ENCODE data around the gene ZNF518B. TPM values are rescaled to one million over a fixed set of nuclear protein-coding genes. Genes with fewer than 3 reads are reported as not detected.

ZNF518B gene
- total RNA-seq, result 107 TPM

GRCh38 chr4:10457255-10457801 is at the start of gene ZNF518B:
TSS of gene ZNF518B (minus strand) at chr4:10457426. CDS start at chr4:10446328, 11,098 bp downstream.
- no peak for FAIRE-seq
- peak; percentile 82 for DNase-seq (ENCODE audit: low spot score in 2 of 2)

- DNase-seq (ENCODE audit: low spot score in 2 of 2) (no peak), FAIRE-seq (no peak)
Observed at GRCh38 chr4:10506077-10506476, 48.9 kb upstream of the ZNF518B start.

- FAIRE-seq (no peak), DNase-seq (ENCODE audit: low spot score in 2 of 2) (no peak)
Observed at GRCh38 chr4:10504570-10505179, 47.4 kb upstream of the ZNF518B start.

- FAIRE-seq (no peak), DNase-seq (ENCODE audit: low spot score in 2 of 2) (no peak)
Observed at GRCh38 chr4:10502717-10503116, 45.5 kb upstream of the ZNF518B start.

GRCh38 chr4:10500776-10501175 is 43.5 kb upstream of the ZNF518B start:
- no peak for FAIRE-seq
- no peak for DNase-seq (ENCODE audit: low spot score in 2 of 2)

GRCh38 chr4:10496200-10496599 is 39.0 kb upstream of the ZNF518B start:
- no peak for FAIRE-seq
- DNase-seq (ENCODE audit: low spot score in 2 of 2), result no peak

GRCh38 chr4:10495651-10496050 is 38.4 kb upstream of the ZNF518B start:
- FAIRE-seq (no peak), DNase-seq (ENCODE audit: low spot score in 2 of 2) (no peak)

GRCh38 chr4:10492464-10492863 is 35.2 kb upstream of the ZNF518B start:
- DNase-seq (ENCODE audit: low spot score in 2 of 2) (no peak), FAIRE-seq (no peak)

GRCh38 chr4:10491401-10491800 is 34.2 kb upstream of the ZNF518B start:
- FAIRE-seq, result no peak

GRCh38 chr4:10490996-10491395 is 33.8 kb upstream of the ZNF518B start:
- no peak for FAIRE-seq
- DNase-seq (ENCODE audit: low spot score in 2 of 2), result no peak

More at GRCh38 chr4:10491401-10491800, 34.2 kb upstream of the ZNF518B start:
- DNase-seq (ENCODE audit: low spot score in 2 of 2), result no peak

- FAIRE-seq (no peak), DNase-seq (ENCODE audit: low spot score in 2 of 2) (no peak)
Observed at GRCh38 chr4:10482913-10483312, 25.7 kb upstream of the ZNF518B start.

- DNase-seq (ENCODE audit: low spot score in 2 of 2), result no peak
- no peak for FAIRE-seq
Observed at GRCh38 chr4:10480616-10481015, 23.4 kb upstream of the ZNF518B start.

- no peak for DNase-seq (ENCODE audit: low spot score in 2 of 2)
Observed at GRCh38 chr4:10478621-10479020, 21.4 kb upstream of the ZNF518B start.

GRCh38 chr4:10470505-10470904 is 13.3 kb upstream of the ZNF518B start:
- DNase-seq (ENCODE audit: low spot score in 2 of 2) (no peak), FAIRE-seq (no peak)

More at GRCh38 chr4:10478621-10479020, 21.4 kb upstream of the ZNF518B start:
- FAIRE-seq, result no peak

- DNase-seq (ENCODE audit: low spot score in 2 of 2), result no peak
- FAIRE-seq, result no peak
Observed at GRCh38 chr4:10466161-10466560, 8.9 kb upstream of the ZNF518B start.

GRCh38 chr4:10462876-10463275 is 5.7 kb upstream of the ZNF518B start:
- no peak for FAIRE-seq

GRCh38 chr4:10461850-10462400 is 4.7 kb upstream of the ZNF518B start:
- no peak for DNase-seq (ENCODE audit: low spot score in 2 of 2)
- no peak for FAIRE-seq

More at GRCh38 chr4:10462876-10463275, 5.7 kb upstream of the ZNF518B start:
- no peak for DNase-seq (ENCODE audit: low spot score in 2 of 2)

- DNase-seq (ENCODE audit: low spot score in 2 of 2) (peak; percentile 57 to 77), FAIRE-seq (no peak)
Observed at GRCh38 chr4:10461091-10461849, 4.0 kb upstream of the ZNF518B start.

GRCh38 chr4:10460313-10461047 is 3.3 kb upstream of the ZNF518B start:
- no peak for FAIRE-seq

GRCh38 chr4:10459305-10459704 is 2.1 kb upstream of the ZNF518B start:
- DNase-seq (ENCODE audit: low spot score in 2 of 2), result no peak
- FAIRE-seq, result no peak

More at GRCh38 chr4:10460313-10461047, 3.3 kb upstream of the ZNF518B start:
- DNase-seq (ENCODE audit: low spot score in 2 of 2), result no peak

- FAIRE-seq (no peak), DNase-seq (ENCODE audit: low spot score in 2 of 2) (no peak)
Observed at GRCh38 chr4:10458177-10458576, 951 bp upstream of the ZNF518B start.
